ENCODE measurements around the gene FSTL5.

DNA sequence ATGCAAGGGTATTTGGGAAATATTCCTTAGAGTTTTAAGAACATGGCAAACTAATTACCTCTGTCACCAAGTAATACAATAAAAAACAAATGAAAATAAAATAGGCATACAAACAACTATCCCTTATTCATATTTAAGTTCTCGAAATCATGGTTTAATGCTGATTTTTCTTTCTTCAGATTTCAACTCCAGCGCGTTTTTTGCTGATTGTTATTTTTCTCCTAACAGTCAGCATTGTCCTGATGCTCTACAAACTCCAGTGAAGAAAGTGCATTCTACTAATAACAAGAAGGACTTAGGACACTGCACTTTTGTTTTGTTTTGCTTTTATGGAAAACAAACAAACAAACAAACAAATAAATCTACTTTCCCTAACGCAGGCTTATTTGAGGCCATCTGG is 282.4 kb downstream of the FSTL5 start:
- no peak for TF ChIP-seq POLR2A (IDR thresholded peaks at IDR 0.05)
- TF ChIP-seq, protein P1, sequence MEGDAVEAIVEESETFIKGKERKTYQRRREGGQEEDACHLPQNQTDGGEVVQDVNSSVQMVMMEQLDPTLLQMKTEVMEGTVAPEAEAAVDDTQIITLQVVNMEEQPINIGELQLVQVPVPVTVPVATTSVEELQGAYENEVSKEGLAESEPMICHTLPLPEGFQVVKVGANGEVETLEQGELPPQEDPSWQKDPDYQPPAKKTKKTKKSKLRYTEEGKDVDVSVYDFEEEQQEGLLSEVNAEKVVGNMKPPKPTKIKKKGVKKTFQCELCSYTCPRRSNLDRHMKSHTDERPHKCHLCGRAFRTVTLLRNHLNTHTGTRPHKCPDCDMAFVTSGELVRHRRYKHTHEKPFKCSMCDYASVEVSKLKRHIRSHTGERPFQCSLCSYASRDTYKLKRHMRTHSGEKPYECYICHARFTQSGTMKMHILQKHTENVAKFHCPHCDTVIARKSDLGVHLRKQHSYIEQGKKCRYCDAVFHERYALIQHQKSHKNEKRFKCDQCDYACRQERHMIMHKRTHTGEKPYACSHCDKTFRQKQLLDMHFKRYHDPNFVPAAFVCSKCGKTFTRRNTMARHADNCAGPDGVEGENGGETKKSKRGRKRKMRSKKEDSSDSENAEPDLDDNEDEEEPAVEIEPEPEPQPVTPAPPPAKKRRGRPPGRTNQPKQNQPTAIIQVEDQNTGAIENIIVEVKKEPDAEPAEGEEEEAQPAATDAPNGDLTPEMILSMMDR (IDR thresholded peaks at IDR 0.05 in 4 of 5, conservative IDR thresholded peaks at IDR 0.05 in 1 of 5), result no peak
